NB4 (cell line): ENCODE data around the gene GABRR2.

Source experiments
- CTCF ChIP-seq: IDR thresholded peaks from one replicate; pipeline ENCODE4 v1.5.1; 2012; ENCODE audit warnings: low read depth, low read length
- MAX ChIP-seq: IDR thresholded peaks from 2 replicates; pipeline ENCODE4 v1.6.1; 2011; ENCODE audit warnings: low read depth, low read length
- POLR2A ChIP-seq: IDR thresholded peaks from 2 replicates; pipeline ENCODE4 v1.6.1; 2011; ENCODE audit warnings: mild to moderate bottlenecking; ENCODE audit not compliant: insufficient read length; ENCODE audit errors: extremely low read depth

GRCh38 chr6:89360415-89360999 lies 45.4 kb upstream of the GABRR2 start:
- no peak for TF ChIP-seq CTCF
- TF ChIP-seq POLR2A = no peak
- no peak for TF ChIP-seq MAX
